HepG2 (cell line): ENCODE measurements around the gene RCAN2. TPM values are rescaled to one million over a fixed set of nuclear protein-coding genes. Genes with fewer than 3 reads are reported as not detected.

Experiments used
- ATAC-seq: fragments of 200-7000 bp; cut with Tn5 transposase; 3 replicates; pipeline ENCODE4 v1.9.1; 2020; ENCODE audit warnings: mild to moderate bottlenecking, moderate library complexity
- BruUV-seq: library from RNA; stranded (reverse); fragments of 400-500 nt; replicated peaks from 2 replicates; lab custom pipeline; 2021; lab: Mats Ljungman, UMichigan
- CTCF ChIA-PET: fragments of 300-600 bp; formaldehyde crosslinking; extraction: SDS; loops from one replicate; lab custom pipeline; 2021; ENCODE audit warnings: low total read pairs, inconsistent platforms, low intra/inter-chr PET ratio; lab: Yijun Ruan, JAX
- POLR2A ChIA-PET: fragments of 350-600 bp; sonication (Branson Sonifier 250); formaldehyde crosslinking; loops from one replicate; lab custom pipeline; 2020; ENCODE audit warnings: antibody characterized with exemption, inconsistent platforms; lab: Yijun Ruan, JAX
- DNase-seq: peaks from one replicate; pipeline ENCODE4 v3.0.0-alpha.2; 2015; ENCODE audit warnings: low spot score
- FAIRE-seq: peaks from 3 replicates; lab custom pipeline; 2011; peaks lifted over from hg19 to GRCh38; lab: Jason Lieb, UNC
- H2AFZ ChIP-seq: one replicate; pipeline ENCODE4 v1.6.1; 2011; ENCODE audit warnings: low read length, inconsistent platforms
- H3K27ac ChIP-seq: fragments of 300-600 bp; 3 replicates; pipeline ENCODE4 v1.8.0; 2011; ENCODE audit warnings: mixed run types, mild to moderate bottlenecking, mixed read lengths, low read length, inconsistent platforms; ENCODE audit not compliant: insufficient read depth; ENCODE audit errors: extremely low read length
- H3K27me3 ChIP-seq, 2 experiments: fragments of 200-600 bp in 1 of 2; 2 replicates in 1 of 2; 3 replicates in 1 of 2; pipeline versions ENCODE4 v1.6.0 to v1.8.0; 2011; ENCODE audit warnings: low read length in 2 of 2, mild to moderate bottlenecking in 2 of 2, moderate library complexity in 2 of 2, inconsistent platforms in 1 of 2; ENCODE audit not compliant: insufficient read depth in 2 of 2, control insufficient read depth in 1 of 2
- H3K36me3 ChIP-seq, 2 experiments: fragments of 200-600 bp in 1 of 2; replicated peaks in 1 of 2; 2 replicates in 1 of 2; 3 replicates in 1 of 2; pipeline versions ENCODE4 v1.5.1 to v1.8.0; 2011; ENCODE audit warnings: low read length in 2 of 2, inconsistent platforms in 1 of 2; ENCODE audit not compliant: insufficient read depth in 2 of 2, control insufficient read depth in 1 of 2
- H3K4me1 ChIP-seq: 2 replicates; pipeline ENCODE4 v1.5.1; 2012; ENCODE audit warnings: low read length, inconsistent platforms; ENCODE audit not compliant: insufficient read depth
- H3K4me2 ChIP-seq: 2 replicates; pipeline ENCODE4 v1.6.0; 2011; ENCODE audit warnings: low read depth, low read length, inconsistent platforms
- H3K4me3 ChIP-seq, 3 experiments: fragments of 200-600 bp in 1 of 3; sonication (generic), shearing (Covaris generic) in 1 of 3; replicated peaks in 1 of 3; 2 replicates each; pipeline ENCODE4 v1.5.1; 2011 to 2016; ENCODE audit warnings: low read length in 3 of 3, inconsistent platforms in 2 of 3, low read depth in 2 of 3, mild to moderate bottlenecking in 2 of 3, control low read depth in 1 of 3, mixed read lengths in 1 of 3; ENCODE audit not compliant: insufficient read depth in 1 of 3
- H3K79me2 ChIP-seq: one replicate; pipeline ENCODE4 v1.6.1; 2011; ENCODE audit warnings: low read length, inconsistent platforms; ENCODE audit not compliant: insufficient read depth
- H3K9ac ChIP-seq: 2 replicates; pipeline ENCODE4 v1.6.0; 2011; ENCODE audit warnings: mild to moderate bottlenecking, low read depth, low read length, inconsistent platforms; ENCODE audit not compliant: insufficient read depth
- H3K9me3 ChIP-seq: 2 replicates; pipeline ENCODE4 v1.5.1; 2012; ENCODE audit warnings: mild to moderate bottlenecking, low read length
- H4K20me1 ChIP-seq: 2 replicates; pipeline ENCODE4 v1.6.0; 2011; ENCODE audit warnings: inconsistent platforms, mild to moderate bottlenecking, low read length, moderate library complexity; ENCODE audit not compliant: insufficient read depth
- BRD4 ChIP-seq: sonication (generic); formaldehyde crosslinking; IDR thresholded peaks from 2 replicates; pipeline ENCODE4 v1.4.0; 2020; ENCODE audit warnings: missing genetic modification reagents
- DR1 ChIP-seq: sonication (generic); formaldehyde crosslinking; IDR thresholded peaks from 2 replicates; pipeline ENCODE4 v1.8.0; 2021; ENCODE audit warnings: mild to moderate bottlenecking, missing genetic modification reagents, inconsistent platforms
- HHEX ChIP-seq: IDR thresholded peaks from 2 replicates; pipeline ENCODE4 v1.6.1; 2016; ENCODE audit warnings: control low read depth
- NR3C1 ChIP-seq: sonication (generic); formaldehyde crosslinking; IDR thresholded peaks from 2 replicates; pipeline ENCODE4 v1.4.0; 2020; ENCODE audit warnings: missing genetic modification reagents
- SMARCE1 ChIP-seq: fragments of 450-650 bp; IDR thresholded peaks from 2 replicates; pipeline ENCODE4 v1.6.1; 2017; ENCODE audit warnings: borderline replicate concordance
- ZKSCAN5 ChIP-seq: sonication (generic); formaldehyde crosslinking; IDR thresholded peaks from 2 replicates; pipeline ENCODE4 v1.5.1; 2020; ENCODE audit warnings: mild to moderate bottlenecking, missing genetic modification reagents
- ZNF264 ChIP-seq: sonication (generic); formaldehyde crosslinking; IDR thresholded peaks from 2 replicates; pipeline ENCODE4 v1.4.0; 2020; ENCODE audit warnings: missing genetic modification reagents
- ZNF441 ChIP-seq: sonication (generic); formaldehyde crosslinking; IDR thresholded peaks from 2 replicates; pipeline ENCODE4 v1.7.0; 2021; ENCODE audit warnings: missing genetic modification reagents, borderline replicate concordance
- ZNF546 ChIP-seq: sonication (generic); formaldehyde crosslinking; conservative IDR thresholded peaks from 2 replicates; pipeline ENCODE4 v1.8.1; 2023; ENCODE audit warnings: mild to moderate bottlenecking, missing genetic modification reagents
- WGBS: methylation state at CpG from one replicate; pipeline ENCODE4 v1.1.6; 2017; ENCODE audit warnings: low lambda C conversion rate; 5-methylcytosine and 5-hydroxymethylcytosine counted together
- in situ Hi-C: cut with HindIII; loops from 2 replicates; pipeline ENCODE4 v1.10.0; 2017; ENCODE audit warnings: low pct_unique_long_range_greater_than_20kb; ENCODE audit not compliant: extremely low pct_ligation_motif_present
- intact Hi-C: fragments of 100-400 bp; cut with micrococcal nuclease; formaldehyde crosslinking; loops from one replicate; pipeline ENCODE4 v1.10.0; 2022; ENCODE audit not compliant: unreplicated experiment
- polyA plus RNA-seq, 8 experiments: library from polyadenylated mRNA; depleted of rRNA in 3 of 8; stranded (reverse) in 7 of 8; unstranded in 1 of 8; fragments of >200 nt; fragmentation: Illumina TruSeq in 4 of 8; extraction: Trizol in 4 of 8; gene quantifications; 2 replicates each; pipeline versions ENCODE4 v1.2.1 to v1.2.3, GENCODE V29; 2011 to 2016; ENCODE audit warnings: low read depth in 4 of 8, missing spikeins in 1 of 8, mixed read lengths in 1 of 8; ENCODE audit not compliant: insufficient read depth in 1 of 8
- total RNA-seq, 5 experiments: library from RNA; depleted of rRNA; stranded (reverse); fragments of >200 nt; fragmentation: Illumina TruSeq; extraction: Trizol; gene quantifications; 2 replicates each; pipeline ENCODE4 v1.2.3, GENCODE V29; 2016; ENCODE audit warnings: low read depth in 1 of 5
- TF ChIP-seq, protein P1 (sequence below): fragments of 450-650 bp; IDR thresholded peaks from 2 replicates; pipeline ENCODE4 v1.6.1; 2016
- TF ChIP-seq, protein P2 (sequence below), 2 experiments: sonication (generic) in 1 of 2; formaldehyde crosslinking in 1 of 2; IDR thresholded peaks; 2 replicates each; pipeline versions ENCODE4 v1.5.1 to v1.6.1; 2011 to 2020; ENCODE audit warnings: borderline replicate concordance in 1 of 2, low read depth in 1 of 2, low read length in 1 of 2, mild to moderate bottlenecking in 1 of 2, missing genetic modification reagents in 1 of 2, moderate library complexity in 1 of 2

RCAN2 gene
- total and polyA plus RNA-seq, 2 of the 13 experiments (the other 11 are each of a cell fraction or from before 2014, with no cell fraction given): not detected

DNA sequence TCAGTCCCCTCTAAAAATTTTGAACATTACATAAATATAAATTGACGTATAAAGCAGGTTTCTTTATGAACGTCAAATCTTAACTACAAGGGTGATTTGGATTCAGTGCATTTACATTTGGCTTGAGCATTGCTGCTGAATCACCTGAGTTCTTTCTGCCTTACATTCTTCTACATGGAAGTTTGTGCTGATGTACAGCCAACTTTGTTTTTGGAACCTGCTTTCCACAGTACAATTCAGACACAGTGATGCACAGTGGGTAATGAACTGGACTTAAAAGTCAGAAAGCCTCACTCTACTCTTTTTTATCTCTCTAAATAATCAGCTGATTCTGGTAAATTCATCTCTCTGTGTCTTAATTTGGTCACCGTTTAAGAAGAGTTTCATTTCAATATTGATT lies 47.6 kb downstream of the RCAN2 start (continued):
- no peak for TF ChIP-seq SMARCE1
- no peak for TF ChIP-seq NR3C1 (CRISPR knock-in tag)
- no peak for TF ChIP-seq ZKSCAN5 (CRISPR knock-in tag)
- TF ChIP-seq ZNF441: no peak

DNA sequence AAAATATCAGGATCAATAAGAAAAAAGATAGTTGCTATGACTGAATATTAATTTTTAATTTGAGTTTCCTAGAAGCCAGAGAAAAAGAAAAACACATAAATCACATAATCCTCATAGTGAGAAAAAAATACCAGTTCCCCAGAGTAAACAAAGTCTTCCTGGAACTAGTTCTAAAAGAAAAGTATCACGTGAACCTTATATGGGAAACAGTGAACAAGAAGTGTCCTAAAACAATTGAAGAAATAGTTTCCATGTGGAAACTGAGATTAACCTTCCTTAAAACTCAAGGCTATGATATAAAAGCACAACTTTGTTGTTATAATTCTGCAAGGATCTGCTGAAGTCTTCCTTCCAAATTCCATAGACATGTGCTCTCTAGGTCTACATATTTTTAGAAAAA lies 50.6 kb downstream of the RCAN2 start:
- peaks cover 8% of the 10 kb centered on the region; the same call in 1 of the 2 replicates for H3K9me3 ChIP-seq
- intact Hi-C loops (no loop called here), in situ Hi-C loops (no loop called here)
- no peak for TF ChIP-seq ZNF546 (CRISPR knock-in tag)
- FAIRE-seq: no peak
- no peaks in the 10 kb centered on the region for H3K36me3 ChIP-seq
- H3K4me3 ChIP-seq: no peak overlapping the region
- H2AFZ ChIP-seq: no peak overlapping the region
- no peak overlapping the region for H3K4me2 ChIP-seq
- H3K79me2 ChIP-seq: no peaks in the 10 kb centered on the region
- POLR2A ChIA-PET: no interaction called here
- H3K27me3 ChIP-seq: no peaks in the 10 kb centered on the region
- H3K4me1 ChIP-seq: no peaks in the 10 kb centered on the region
- WGBS: 0% methylated on average over 1 of the region's 1 CpG
- BruUV-seq: no TSS peak
- H4K20me1 ChIP-seq: no peaks in the 10 kb centered on the region
- no peak overlapping the region for H3K27ac ChIP-seq
- ATAC-seq: no peak
- no peak overlapping the region for H3K9ac ChIP-seq
- no peak for DNase-seq
- CTCF ChIA-PET: no interaction called here

DNA sequence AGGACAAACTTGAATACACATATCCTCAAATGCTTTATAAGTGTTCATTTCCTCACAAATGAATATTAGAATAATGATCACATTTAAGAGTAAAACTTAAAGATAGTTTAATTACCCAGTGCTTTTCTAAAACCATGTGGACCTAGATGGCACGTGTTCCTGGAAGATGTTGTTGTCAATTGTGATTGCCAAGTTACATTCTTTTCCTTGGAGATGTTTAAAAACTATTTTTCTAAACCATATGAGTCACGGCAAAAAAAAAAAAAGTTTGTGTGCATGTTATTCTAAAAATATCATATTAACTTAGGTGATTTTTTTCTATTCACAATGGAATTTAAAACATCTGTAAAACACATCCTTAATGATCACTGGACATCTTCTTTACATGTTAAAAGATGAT lies 51.1 kb downstream of the RCAN2 start:
- H3K9me3 ChIP-seq: peaks cover 3% of the 10 kb centered on the region; the same call in 1 of the 2 replicates
- no peak overlapping the region for H3K4me3 ChIP-seq
- no peaks in the 10 kb centered on the region for H3K4me1 ChIP-seq
- WGBS: under 1% methylated on average over 2 of the region's 2 CpGs
- BruUV-seq: no TSS peak
- no peaks in the 10 kb centered on the region for H3K79me2 ChIP-seq
- H3K9ac ChIP-seq: no peak overlapping the region
- DNase-seq: no peak
- CTCF ChIA-PET: no interaction called here
- no peaks in the 10 kb centered on the region for H3K36me3 ChIP-seq
- H4K20me1 ChIP-seq: no peaks in the 10 kb centered on the region
- intact Hi-C loops: no loop called here
- POLR2A ChIA-PET: no interaction called here
- no peaks in the 10 kb centered on the region for H3K27me3 ChIP-seq
- no peak for TF ChIP-seq ZNF264 (CRISPR knock-in tag)
- TF ChIP-seq DR1 (CRISPR knock-in tag): no peak
- TF ChIP-seq, protein P1, sequence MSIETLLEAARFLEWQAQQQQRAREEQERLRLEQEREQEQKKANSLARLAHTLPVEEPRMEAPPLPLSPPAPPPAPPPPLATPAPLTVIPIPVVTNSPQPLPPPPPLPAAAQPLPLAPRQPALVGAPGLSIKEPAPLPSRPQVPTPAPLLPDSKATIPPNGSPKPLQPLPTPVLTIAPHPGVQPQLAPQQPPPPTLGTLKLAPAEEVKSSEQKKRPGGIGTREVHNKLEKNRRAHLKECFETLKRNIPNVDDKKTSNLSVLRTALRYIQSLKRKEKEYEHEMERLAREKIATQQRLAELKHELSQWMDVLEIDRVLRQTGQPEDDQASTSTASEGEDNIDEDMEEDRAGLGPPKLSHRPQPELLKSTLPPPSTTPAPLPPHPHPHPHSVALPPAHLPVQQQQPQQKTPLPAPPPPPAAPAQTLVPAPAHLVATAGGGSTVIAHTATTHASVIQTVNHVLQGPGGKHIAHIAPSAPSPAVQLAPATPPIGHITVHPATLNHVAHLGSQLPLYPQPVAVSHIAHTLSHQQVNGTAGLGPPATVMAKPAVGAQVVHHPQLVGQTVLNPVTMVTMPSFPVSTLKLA: 0 out of 2 replicates have a peak, but pooled peaks have one; percentile 15
- TF ChIP-seq BRD4: no peak
- TF ChIP-seq, protein P2, sequence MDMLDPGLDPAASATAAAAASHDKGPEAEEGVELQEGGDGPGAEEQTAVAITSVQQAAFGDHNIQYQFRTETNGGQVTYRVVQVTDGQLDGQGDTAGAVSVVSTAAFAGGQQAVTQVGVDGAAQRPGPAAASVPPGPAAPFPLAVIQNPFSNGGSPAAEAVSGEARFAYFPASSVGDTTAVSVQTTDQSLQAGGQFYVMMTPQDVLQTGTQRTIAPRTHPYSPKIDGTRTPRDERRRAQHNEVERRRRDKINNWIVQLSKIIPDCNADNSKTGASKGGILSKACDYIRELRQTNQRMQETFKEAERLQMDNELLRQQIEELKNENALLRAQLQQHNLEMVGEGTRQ (IDR thresholded peaks at IDR 0.05; ENCODE audit: low read depth, low read length): no peak
- TF ChIP-seq, protein P2 (CRISPR knock-in tag; IDR thresholded peaks at IDR 0.05; ENCODE audit: borderline replicate concordance): no peak
- TF ChIP-seq HHEX (CRISPR knock-in tag): no peak
- in situ Hi-C loops: no loop called here
- no peak for ATAC-seq
- H3K27ac ChIP-seq: no peak overlapping the region
- H2AFZ ChIP-seq: no peak overlapping the region
- H3K4me2 ChIP-seq: no peak overlapping the region
- no peak for FAIRE-seq
